Measurements from ENCODE around the gene CDK5.

DNA sequence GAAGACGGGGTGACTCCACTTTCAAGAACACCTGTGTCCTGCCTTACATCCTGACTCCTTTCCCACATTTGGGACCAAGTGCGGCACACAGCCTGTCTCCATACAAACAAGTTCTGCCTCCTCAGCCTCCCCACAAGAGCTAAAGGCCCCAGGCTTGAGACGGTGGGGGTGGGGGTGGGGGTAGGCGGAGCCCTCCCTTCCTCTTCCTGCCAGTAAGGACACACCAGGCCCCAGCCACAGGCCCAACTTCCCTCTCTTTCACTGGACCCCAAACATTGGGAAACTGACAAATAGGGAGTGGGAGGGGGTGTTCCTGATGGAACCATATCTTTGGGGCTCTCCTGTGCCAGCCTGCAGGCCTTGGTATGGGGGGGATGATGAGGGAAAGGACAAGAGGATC is 4.6 kb downstream of the CDK5 start:
- TF ChIP-seq POLR2A (IDR thresholded peaks at IDR 0.05): no peak
- TF ChIP-seq, protein P1, sequence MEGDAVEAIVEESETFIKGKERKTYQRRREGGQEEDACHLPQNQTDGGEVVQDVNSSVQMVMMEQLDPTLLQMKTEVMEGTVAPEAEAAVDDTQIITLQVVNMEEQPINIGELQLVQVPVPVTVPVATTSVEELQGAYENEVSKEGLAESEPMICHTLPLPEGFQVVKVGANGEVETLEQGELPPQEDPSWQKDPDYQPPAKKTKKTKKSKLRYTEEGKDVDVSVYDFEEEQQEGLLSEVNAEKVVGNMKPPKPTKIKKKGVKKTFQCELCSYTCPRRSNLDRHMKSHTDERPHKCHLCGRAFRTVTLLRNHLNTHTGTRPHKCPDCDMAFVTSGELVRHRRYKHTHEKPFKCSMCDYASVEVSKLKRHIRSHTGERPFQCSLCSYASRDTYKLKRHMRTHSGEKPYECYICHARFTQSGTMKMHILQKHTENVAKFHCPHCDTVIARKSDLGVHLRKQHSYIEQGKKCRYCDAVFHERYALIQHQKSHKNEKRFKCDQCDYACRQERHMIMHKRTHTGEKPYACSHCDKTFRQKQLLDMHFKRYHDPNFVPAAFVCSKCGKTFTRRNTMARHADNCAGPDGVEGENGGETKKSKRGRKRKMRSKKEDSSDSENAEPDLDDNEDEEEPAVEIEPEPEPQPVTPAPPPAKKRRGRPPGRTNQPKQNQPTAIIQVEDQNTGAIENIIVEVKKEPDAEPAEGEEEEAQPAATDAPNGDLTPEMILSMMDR (IDR thresholded peaks at IDR 0.05): no peak

Measured in esophagus squamous epithelium (tissue), 4 donors.